GM18873 (cell line): Measurements from ENCODE around the gene BCL2L2.

Experiments used
- ATAC-seq: cut with Tn5 transposase; IDR thresholded peaks from one replicate; pipeline ENCODE4 v1.9.1; 2021; ENCODE audit warnings: mild to moderate bottlenecking, moderate library complexity, moderate number of reproducible peaks; ENCODE audit not compliant: unreplicated experiment, low FRiP score

The BCL2L2 gene

GRCh38 chr14:23352506-23353432 is 46.1 kb downstream of the BCL2L2 start, which contains the start of gene SLC22A17:
TSS of gene SLC22A17 (minus strand) at chr14:23352887.
- ATAC-seq: no peak

- ATAC-seq: no peak
These were observed 46.8 kb downstream of the BCL2L2 start for GRCh38 chr14:23353433-23353780.

- ATAC-seq: no peak
These were observed 48.4 kb downstream of the BCL2L2 start for GRCh38 chr14:23354990-23355389.

- no peak for ATAC-seq
These were observed 49.3 kb downstream of the BCL2L2 start for GRCh38 chr14:23355871-23356435.

GRCh38 chr14:23356662-23357061 is 50.0 kb downstream of the BCL2L2 start:
- ATAC-seq: no peak

GRCh38 chr14:23357261-23357660 is 50.6 kb downstream of the BCL2L2 start:
- no peak for ATAC-seq

- ATAC-seq: no peak
These were observed 51.4 kb downstream of the BCL2L2 start for GRCh38 chr14:23358042-23358441.

GRCh38 chr14:23358553-23359166 is 52.0 kb downstream of the BCL2L2 start:
- no peak for ATAC-seq

GRCh38 chr14:23359167-23359626 is 52.6 kb downstream of the BCL2L2 start:
- no peak for ATAC-seq

GRCh38 chr14:23359722-23360447 is 53.3 kb downstream of the BCL2L2 start:
- no peak for ATAC-seq

GRCh38 chr14:23360496-23360895 is 53.9 kb downstream of the BCL2L2 start:
- no peak for ATAC-seq

- ATAC-seq: no peak
These were observed 54.7 kb downstream of the BCL2L2 start for GRCh38 chr14:23361320-23361719.
